Measurements from ENCODE around the gene LGALS14. TPM values are rescaled to one million over a fixed set of nuclear protein-coding genes. Genes with fewer than 3 reads are reported as not detected.
"Not testable (repeated sequence)": the region's sequence is repeated elsewhere in the genome, so short reads cannot be mapped to it uniquely, and the experiment has no call there.

The LGALS14 gene
- polyA plus RNA-seq (2013, experiment 1 of 2), result not detected
- polyA plus RNA-seq (2013, experiment 2 of 2), result not detected

DNA sequence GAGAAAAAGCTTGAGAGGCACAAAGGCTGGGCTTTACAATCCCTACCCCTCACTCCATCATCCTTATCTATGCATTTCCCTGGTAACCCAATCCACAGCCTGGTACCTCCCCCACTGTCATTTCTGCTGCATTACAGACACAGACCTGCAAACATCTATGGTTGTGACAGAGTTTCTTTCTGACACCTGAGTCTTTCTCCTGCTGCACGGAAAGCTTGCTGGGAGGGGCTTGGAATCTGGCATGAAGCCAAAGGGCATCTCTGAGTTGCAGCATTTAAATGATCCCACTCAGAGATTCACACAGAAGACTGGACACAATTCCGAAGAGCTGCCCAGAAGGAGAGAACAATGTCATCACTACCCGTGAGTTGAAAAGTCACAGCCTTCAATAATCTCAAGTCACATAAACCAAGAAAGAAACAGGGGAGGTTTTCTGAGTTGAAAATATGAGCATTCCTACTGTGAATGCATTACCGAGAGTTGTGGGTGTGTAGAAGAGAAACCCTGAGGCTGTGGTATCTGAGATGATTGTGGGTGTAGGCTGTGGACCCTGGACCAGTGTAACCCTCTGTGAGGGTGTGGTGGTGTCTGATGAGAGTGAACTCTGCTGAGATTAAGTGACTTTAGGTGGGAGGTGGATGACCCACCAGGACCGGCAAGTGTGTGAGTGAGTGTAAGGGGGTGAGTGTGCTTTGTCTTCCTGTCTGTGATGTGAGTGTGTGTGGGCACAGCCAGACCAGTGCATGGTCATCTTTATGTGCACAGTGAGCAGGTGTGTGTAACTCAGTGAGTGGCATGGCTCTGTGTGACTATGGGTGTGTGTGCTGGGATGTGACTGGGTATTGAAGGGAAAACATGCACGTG, at the start of gene LGALS14:
LGALS14 (plus strand) TSS at position 301 of the 864 bp plus-strand sequence; CDS start at position 349, 48 bp downstream.
- no peaks in the 10 kb centered on the region; the same call in 1 of the 2 replicates for H3K4me1 ChIP-seq (ENCODE audit: insufficient read depth, low read length)
- H3K27ac ChIP-seq (ENCODE audit: low read depth, low read length), result no peak within 1 kb of the TSS
- no peaks in the 10 kb centered on the region for H3K9me3 ChIP-seq (ENCODE audit: insufficient read depth, low read depth, low read length)
- no peak within 1 kb of the TSS for H3K4me3 ChIP-seq (ENCODE audit: low read length)
- WGBS, result 66% methylated on average over 6 of the region's 6 CpGs
- no peaks in the 10 kb centered on the region for H3K36me3 ChIP-seq (ENCODE audit: insufficient read depth, low read length)
- 0 out of 2 replicates have a peak, but pooled peaks cover 5% of the 10 kb centered on the region for H3K27me3 ChIP-seq (ENCODE audit: insufficient read depth, low read length)
- H3K9ac ChIP-seq (ENCODE audit: low read depth, low read length), result no peak within 1 kb of the TSS

DNA sequence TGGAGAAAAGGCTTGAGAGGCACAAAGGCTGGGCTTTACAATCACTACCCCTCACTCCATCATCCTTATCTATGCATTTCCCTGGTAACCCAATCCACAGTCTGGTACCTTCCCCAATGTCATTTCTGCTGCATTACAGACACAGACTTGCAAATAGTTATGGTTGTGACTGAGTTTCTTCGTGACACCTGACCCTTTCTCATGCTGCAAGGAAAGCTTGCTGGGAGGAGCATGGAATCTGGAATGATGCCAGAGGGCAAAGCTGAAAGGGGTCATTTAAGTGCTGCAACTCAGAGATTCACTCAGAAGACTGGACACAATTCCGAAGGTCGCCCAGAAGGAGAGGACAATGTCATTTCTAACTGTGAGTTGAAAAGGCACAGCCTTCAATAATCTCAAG, 48.7 kb upstream of the LGALS14 start, which contains the start of gene LGALS16:
LGALS16 (plus strand) TSS at position 301 of the 400 bp plus-strand sequence; CDS start at position 350, 49 bp downstream.
- 57% methylated on average over 3 of the region's 3 CpGs for WGBS
- Histone ChIP-seq H3K4me3 (ENCODE audit: low read length) (no peak within 1 kb of the TSS), H3K9me3 (ENCODE audit: insufficient read depth, low read depth, low read length) (no peaks in the 10 kb centered on the region), H3K36me3 (ENCODE audit: insufficient read depth, low read length) (no peaks in the 10 kb centered on the region), H3K27ac (ENCODE audit: low read depth, low read length) (no peak within 1 kb of the TSS), H3K27me3 (ENCODE audit: insufficient read depth, low read length) (peaks cover 10% of the 10 kb centered on the region; the same call in 1 of the 2 replicates), H3K4me1 (ENCODE audit: insufficient read depth, low read length) (no peaks in the 10 kb centered on the region), H3K9ac (ENCODE audit: low read depth, low read length) (no peak within 1 kb of the TSS)

GRCh38 chr19:39659791-39660190, 44.5 kb upstream of the LGALS14 start:
- H3K4me1 ChIP-seq (ENCODE audit: insufficient read depth, low read length), result no peaks in the 10 kb centered on the region
- no peak overlapping the region for H3K27ac ChIP-seq (ENCODE audit: low read depth, low read length)
- H3K9me3 ChIP-seq (ENCODE audit: insufficient read depth, low read depth, low read length), result no peaks in the 10 kb centered on the region
- H3K9ac ChIP-seq (ENCODE audit: low read depth, low read length), result no peak overlapping the region
- H3K4me3 ChIP-seq (ENCODE audit: low read length), result no peak overlapping the region
- no peaks in the 10 kb centered on the region for H3K36me3 ChIP-seq (ENCODE audit: insufficient read depth, low read length)
- peaks cover 8% of the 10 kb centered on the region; the same call in 1 of the 2 replicates for H3K27me3 ChIP-seq (ENCODE audit: insufficient read depth, low read length)
- 94% methylated on average over 4 of the region's 4 CpGs for WGBS

GRCh38 chr19:39660661-39661060, 43.6 kb upstream of the LGALS14 start:
- Histone ChIP-seq H3K36me3 (ENCODE audit: insufficient read depth, low read length) (no peaks in the 10 kb centered on the region), H3K4me3 (ENCODE audit: low read length) (no peak overlapping the region), H3K4me1 (ENCODE audit: insufficient read depth, low read length) (no peaks in the 10 kb centered on the region), H3K27ac (ENCODE audit: low read depth, low read length) (no peak overlapping the region), H3K9me3 (ENCODE audit: insufficient read depth, low read depth, low read length) (no peaks in the 10 kb centered on the region), H3K9ac (ENCODE audit: low read depth, low read length) (no peak overlapping the region), H3K27me3 (ENCODE audit: insufficient read depth, low read length) (peaks cover 6% of the 10 kb centered on the region; the same call in 1 of the 2 replicates)
- WGBS, result 74% methylated on average over 4 of the region's 4 CpGs

GRCh38 chr19:39661565-39661964, 42.7 kb upstream of the LGALS14 start:
- Histone ChIP-seq H3K27ac (ENCODE audit: low read depth, low read length) (no peak overlapping the region), H3K36me3 (ENCODE audit: insufficient read depth, low read length) (no peaks in the 10 kb centered on the region), H3K9me3 (ENCODE audit: insufficient read depth, low read depth, low read length) (no peaks in the 10 kb centered on the region), H3K4me3 (ENCODE audit: low read length) (no peak overlapping the region), H3K27me3 (ENCODE audit: insufficient read depth, low read length) (peaks cover 2% of the 10 kb centered on the region; the same call in 1 of the 2 replicates), H3K9ac (ENCODE audit: low read depth, low read length) (no peak overlapping the region), H3K4me1 (ENCODE audit: insufficient read depth, low read length) (no peaks in the 10 kb centered on the region)

DNA sequence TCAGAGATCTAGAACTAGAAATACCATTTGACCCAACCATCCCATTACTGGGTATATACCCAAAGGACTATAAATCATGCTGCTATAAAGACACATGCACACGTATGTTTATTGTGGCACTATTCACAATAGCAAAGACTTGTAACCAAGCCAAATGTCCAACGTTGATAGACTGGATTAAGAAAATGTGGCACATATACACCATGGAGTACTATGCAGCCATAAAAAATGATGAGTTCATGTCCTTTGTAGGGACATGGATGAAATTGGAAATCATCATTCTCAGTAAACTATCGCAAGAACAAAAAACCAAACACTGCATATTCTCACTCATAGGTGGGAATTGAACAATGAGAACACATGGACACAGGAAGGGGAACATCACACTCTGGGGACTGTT, 34.4 kb upstream of the LGALS14 start:
- not testable (repeated sequence) for H3K9me3 ChIP-seq (ENCODE audit: insufficient read depth, low read depth, low read length); H3K27me3 ChIP-seq (ENCODE audit: insufficient read depth, low read length); H3K27ac ChIP-seq (ENCODE audit: low read depth, low read length); H3K36me3 ChIP-seq (ENCODE audit: insufficient read depth, low read length); H3K4me1 ChIP-seq (ENCODE audit: insufficient read depth, low read length); H3K9ac ChIP-seq (ENCODE audit: low read depth, low read length); H3K4me3 ChIP-seq (ENCODE audit: low read length)
- 97% methylated on average over 2 of the region's 3 CpGs for WGBS

DNA sequence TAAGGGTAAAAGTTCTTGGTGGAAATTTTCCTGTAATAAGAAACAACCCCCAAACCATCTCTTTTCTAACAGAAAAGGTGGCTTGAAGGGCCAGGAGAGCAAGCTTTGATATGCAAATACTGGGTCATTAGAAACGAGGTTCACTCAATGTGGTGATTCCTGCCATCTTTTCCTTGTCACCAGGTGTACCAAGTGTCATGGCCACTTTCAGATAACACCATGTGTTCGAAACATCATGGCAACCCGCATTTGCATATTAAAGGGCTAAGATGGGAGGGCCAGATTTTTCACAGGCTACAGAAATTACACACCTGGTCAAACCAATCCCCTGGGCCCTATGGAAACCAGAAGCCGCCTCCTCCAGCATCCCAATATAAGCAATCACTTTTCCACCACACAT, 33.3 kb upstream of the LGALS14 start:
- no peak overlapping the region for H3K4me3 ChIP-seq (ENCODE audit: low read length)

GRCh38 chr19:39671739-39672363, 32.4 kb upstream of the LGALS14 start:
- Histone ChIP-seq H3K27me3 (ENCODE audit: insufficient read depth, low read length) (no peaks in the 10 kb centered on the region), H3K27ac (ENCODE audit: low read depth, low read length) (no peak overlapping the region), H3K36me3 (ENCODE audit: insufficient read depth, low read length) (no peaks in the 10 kb centered on the region), H3K9me3 (ENCODE audit: insufficient read depth, low read depth, low read length) (no peaks in the 10 kb centered on the region), H3K4me1 (ENCODE audit: insufficient read depth, low read length) (peaks cover 9% of the 10 kb centered on the region), H3K4me3 (ENCODE audit: low read length) (no peak overlapping the region), H3K9ac (ENCODE audit: low read depth, low read length) (no peak overlapping the region)
- 24% methylated on average over 9 of the region's 9 CpGs for WGBS

More for the DNA sequence above, 33.3 kb upstream of the LGALS14 start:
- no peak overlapping the region for H3K27ac ChIP-seq (ENCODE audit: low read depth, low read length)
- no peak overlapping the region for H3K9ac ChIP-seq (ENCODE audit: low read depth, low read length)
- WGBS, result 39% methylated on average over 3 of the region's 4 CpGs
- peaks cover 9% of the 10 kb centered on the region for H3K4me1 ChIP-seq (ENCODE audit: insufficient read depth, low read length)
- no peaks in the 10 kb centered on the region for H3K9me3 ChIP-seq (ENCODE audit: insufficient read depth, low read depth, low read length)
- no peaks in the 10 kb centered on the region for H3K36me3 ChIP-seq (ENCODE audit: insufficient read depth, low read length)
- H3K27me3 ChIP-seq (ENCODE audit: insufficient read depth, low read length), result no peaks in the 10 kb centered on the region

DNA sequence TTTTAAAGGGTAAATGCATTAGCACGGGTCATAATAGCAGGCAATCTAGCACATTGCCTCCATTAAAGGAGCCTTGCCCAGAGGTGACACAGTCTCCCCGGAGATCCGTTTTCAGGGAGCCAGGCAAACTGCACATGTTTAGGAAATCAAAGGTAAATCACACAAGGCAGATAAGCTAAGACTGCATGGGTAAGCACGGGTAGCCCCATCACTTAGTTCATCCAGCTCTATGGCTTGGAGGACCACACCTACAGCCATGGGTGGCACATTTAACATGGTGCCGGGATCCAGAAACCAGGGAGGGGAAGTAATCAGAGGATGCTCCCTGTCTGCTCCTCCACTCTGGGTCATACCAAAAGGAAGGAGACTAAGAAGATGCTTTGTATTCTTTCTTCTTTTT, 31.8 kb upstream of the LGALS14 start:
- Histone ChIP-seq H3K27me3 (ENCODE audit: insufficient read depth, low read length) (no peaks in the 10 kb centered on the region), H3K9ac (ENCODE audit: low read depth, low read length) (no peak overlapping the region), H3K36me3 (ENCODE audit: insufficient read depth, low read length) (no peaks in the 10 kb centered on the region), H3K4me1 (ENCODE audit: insufficient read depth, low read length) (peaks cover 9% of the 10 kb centered on the region), H3K27ac (ENCODE audit: low read depth, low read length) (no peak overlapping the region), H3K9me3 (ENCODE audit: insufficient read depth, low read depth, low read length) (no peaks in the 10 kb centered on the region), H3K4me3 (ENCODE audit: low read length) (no peak overlapping the region)
- WGBS, result 72% methylated on average over 5 of the region's 5 CpGs

GRCh38 chr19:39673862-39674261, 30.4 kb upstream of the LGALS14 start:
- WGBS, result 31% methylated on average over 1 of the region's 1 CpG
- H3K4me1 ChIP-seq (ENCODE audit: insufficient read depth, low read length); H3K27me3 ChIP-seq (ENCODE audit: insufficient read depth, low read length); H3K4me3 ChIP-seq (ENCODE audit: low read length); H3K36me3 ChIP-seq (ENCODE audit: insufficient read depth, low read length); H3K9ac ChIP-seq (ENCODE audit: low read depth, low read length); H3K27ac ChIP-seq (ENCODE audit: low read depth, low read length); H3K9me3 ChIP-seq (ENCODE audit: insufficient read depth, low read depth, low read length): not testable (repeated sequence)

- Histone ChIP-seq H3K4me3 (ENCODE audit: low read length) (no peak overlapping the region), H3K36me3 (ENCODE audit: insufficient read depth, low read length) (no peaks in the 10 kb centered on the region), H3K27me3 (ENCODE audit: insufficient read depth, low read length) (no peaks in the 10 kb centered on the region), H3K9me3 (ENCODE audit: insufficient read depth, low read depth, low read length) (no peaks in the 10 kb centered on the region), H3K4me1 (ENCODE audit: insufficient read depth, low read length) (peaks cover 5% of the 10 kb centered on the region), H3K9ac (ENCODE audit: low read depth, low read length) (no peak overlapping the region), H3K27ac (ENCODE audit: low read depth, low read length) (no peak overlapping the region)
- WGBS, result 89% methylated on average over 3 of the region's 3 CpGs
Observed at GRCh38 chr19:39676004-39676403, 28.3 kb upstream of the LGALS14 start.

Data from HUES64 (cell line).